Stimulated activated memory B cell treated with anti-CD40 and anti-IgM and Interleukin-4, amounts not matched to agents 10 μg/mL and 1 μg/mL and 100 μg/mL, for 72 hours (primary cell): Measurements from ENCODE around the gene BTBD19.
A peak's percentile ranks its signal among the peaks of the same experiment; 100 is the strongest.
"Not testable (repeated sequence)": the region's sequence is repeated elsewhere in the genome, so short reads cannot be mapped to it uniquely, and the experiment has no call there.

Source experiments
- ATAC-seq: fragments of 150-1000 bp; cut with Tn5 transposase; 2 replicates; pipeline ENCODE4 v1.10.0; 2021
- H3K27ac Mint-ChIP-seq: one replicate; pipeline ENCODE4 v1.8.0; 2022; ENCODE audit warnings: mild to moderate bottlenecking, mixed read lengths
- H3K27me3 Mint-ChIP-seq: one replicate; pipeline ENCODE4 v1.8.0; 2022; ENCODE audit warnings: mixed read lengths
- H3K36me3 Mint-ChIP-seq: one replicate; pipeline ENCODE4 v1.8.0; 2022; ENCODE audit warnings: mixed read lengths
- H3K4me1 Mint-ChIP-seq: one replicate; pipeline ENCODE4 v1.8.0; 2022; ENCODE audit warnings: mixed read lengths
- H3K4me3 Mint-ChIP-seq: one replicate; pipeline ENCODE4 v1.8.0; 2022; ENCODE audit warnings: mild to moderate bottlenecking, moderate library complexity, mixed read lengths
- H3K9me3 Mint-ChIP-seq: one replicate; pipeline ENCODE4 v1.8.0; 2022; ENCODE audit warnings: mixed read lengths

BTBD19 gene

DNA sequence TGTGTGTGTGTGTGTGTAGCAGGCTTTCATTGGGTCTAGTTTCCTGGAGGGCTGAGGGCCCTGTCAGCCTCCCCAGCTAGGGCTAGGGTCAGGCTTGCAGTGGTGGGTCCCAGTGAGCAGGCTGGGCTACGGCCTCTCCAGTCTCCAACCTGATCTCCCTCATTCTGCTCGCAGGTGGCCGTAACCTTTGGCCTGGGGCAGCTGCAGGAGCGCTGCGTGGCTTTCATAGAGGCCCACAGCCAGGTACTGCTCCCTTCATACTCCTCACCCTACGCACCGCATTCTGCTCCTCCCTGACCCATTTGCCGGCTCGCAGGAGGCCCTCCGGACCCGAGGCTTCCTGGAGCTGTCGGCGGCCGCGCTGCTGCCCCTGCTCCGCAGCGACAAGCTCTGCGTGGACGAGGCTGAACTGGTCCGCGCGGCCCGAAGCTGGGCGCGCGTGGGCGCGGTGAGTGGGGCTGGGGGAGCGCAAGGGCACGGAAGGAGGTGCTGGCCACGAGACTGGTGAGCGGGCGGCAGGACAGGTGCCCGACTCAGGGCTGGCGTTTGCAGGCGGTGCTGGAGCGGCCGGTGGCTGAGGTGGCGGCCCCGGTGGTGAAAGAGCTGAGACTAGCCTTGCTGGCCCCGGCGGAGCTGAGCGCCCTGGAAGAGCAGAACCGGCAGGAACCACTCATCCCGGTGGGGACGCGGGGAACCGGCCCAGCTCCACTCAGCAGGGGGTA, 4.7 kb downstream of the BTBD19 start:
- Mint-ChIP-seq H3K9me3 (no peaks in the 10 kb centered on the region), H3K4me3 (peak overlapping the region; percentile 88), H3K36me3 (peaks cover 15% of the 10 kb centered on the region)

DNA sequence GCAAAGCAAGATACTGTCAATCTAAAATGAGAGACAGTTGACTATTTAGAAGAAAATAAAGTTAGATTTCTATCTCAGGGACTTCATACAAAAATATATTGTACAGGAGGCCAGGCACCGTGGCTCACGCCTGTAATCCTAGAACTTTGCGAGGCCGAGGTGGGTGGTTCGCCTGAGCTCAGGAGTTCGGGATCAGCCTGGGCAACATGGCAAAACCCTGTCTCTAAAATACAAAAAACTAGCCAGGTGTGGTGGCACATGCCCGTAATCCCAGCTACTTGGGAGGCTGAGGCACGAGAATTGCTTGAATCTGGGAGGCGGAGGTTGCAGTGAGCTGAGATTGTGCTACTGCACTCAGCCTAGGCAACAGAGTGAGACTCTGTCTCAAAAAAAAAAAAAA, 7.6 kb downstream of the BTBD19 start:
- H3K4me1 Mint-ChIP-seq, result peaks cover 62% of the 10 kb centered on the region
- H3K27ac Mint-ChIP-seq, ATAC-seq, H3K27me3 Mint-ChIP-seq, H3K4me3 Mint-ChIP-seq, H3K9me3 Mint-ChIP-seq: not testable (repeated sequence)
- peaks cover 15% of the 10 kb centered on the region for H3K36me3 Mint-ChIP-seq

More for the DNA sequence above, 4.7 kb downstream of the BTBD19 start:
- peak overlapping the region; percentile 96 for H3K27ac Mint-ChIP-seq
- no peak for ATAC-seq
- no peaks in the 10 kb centered on the region for H3K27me3 Mint-ChIP-seq
- peaks cover 67% of the 10 kb centered on the region for H3K4me1 Mint-ChIP-seq

DNA sequence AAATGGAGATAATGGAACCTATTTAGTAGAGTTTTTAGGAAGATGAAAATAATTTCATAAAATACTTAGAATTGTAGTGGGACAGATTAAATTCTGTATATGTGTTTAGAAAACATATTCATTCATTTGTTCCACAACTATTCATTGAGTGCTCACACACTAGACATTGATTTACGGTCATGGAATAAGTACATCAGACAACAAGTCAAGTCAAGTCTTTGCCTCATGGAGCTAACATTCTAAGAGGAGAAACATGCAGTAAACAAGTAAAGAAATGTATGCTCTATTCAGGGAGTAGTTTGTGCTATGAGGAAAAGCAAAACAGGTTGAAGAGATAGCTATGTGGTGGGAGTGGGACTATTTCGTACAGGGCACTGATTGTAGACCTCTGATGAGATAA, 9.0 kb downstream of the BTBD19 start:
- H3K27ac Mint-ChIP-seq, result peak overlapping the region; percentile 100
- no peaks in the 10 kb centered on the region for H3K27me3 Mint-ChIP-seq
- no peak overlapping the region for H3K4me3 Mint-ChIP-seq

DNA sequence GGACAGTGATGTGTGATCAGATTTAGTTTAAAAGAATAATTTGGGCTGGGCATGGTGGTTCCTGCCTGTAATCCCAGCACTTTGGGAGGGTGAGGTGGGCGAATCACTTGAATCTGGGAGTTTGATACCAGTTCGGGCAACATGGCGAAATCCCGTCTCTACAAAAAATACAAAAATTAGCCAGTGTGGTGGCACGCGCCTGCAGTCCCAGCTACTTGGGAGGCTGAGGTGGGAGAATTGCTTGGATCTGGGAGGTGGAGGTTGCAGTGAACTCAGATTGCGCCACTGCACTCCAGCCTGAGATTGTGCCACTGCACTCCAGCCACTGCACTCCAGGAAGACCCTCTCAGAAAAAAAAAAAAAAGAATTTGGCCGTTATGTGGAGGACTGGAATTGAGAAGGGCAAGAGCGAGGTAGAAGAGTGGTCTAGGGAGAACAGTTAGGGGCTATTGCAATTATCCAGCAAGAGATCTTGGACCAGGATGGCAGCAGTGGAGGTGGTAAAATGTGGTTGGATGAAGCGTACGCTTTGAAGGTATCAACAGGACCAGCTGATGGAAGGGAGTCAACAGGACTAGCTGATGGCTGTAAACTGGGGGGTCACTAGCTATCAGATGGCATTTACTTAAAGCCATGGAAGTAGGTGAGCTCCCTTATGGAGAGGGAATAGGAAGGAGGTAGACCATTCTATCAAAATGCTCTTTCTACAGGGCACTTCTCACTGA, 9.6 kb downstream of the BTBD19 start:
- Mint-ChIP-seq H3K4me3 (peak overlapping the region; percentile 4), H3K36me3 (peaks cover 15% of the 10 kb centered on the region), H3K27ac (peak overlapping the region; percentile 100), H3K27me3 (no peaks in the 10 kb centered on the region), H3K4me1 (peaks cover 47% of the 10 kb centered on the region), H3K9me3 (no peaks in the 10 kb centered on the region)
- ATAC-seq, result no peak

More for the DNA sequence above, 9.0 kb downstream of the BTBD19 start:
- peaks cover 15% of the 10 kb centered on the region for H3K36me3 Mint-ChIP-seq
- ATAC-seq, result no peak
- peaks cover 50% of the 10 kb centered on the region for H3K4me1 Mint-ChIP-seq
- H3K9me3 Mint-ChIP-seq, result no peaks in the 10 kb centered on the region

DNA sequence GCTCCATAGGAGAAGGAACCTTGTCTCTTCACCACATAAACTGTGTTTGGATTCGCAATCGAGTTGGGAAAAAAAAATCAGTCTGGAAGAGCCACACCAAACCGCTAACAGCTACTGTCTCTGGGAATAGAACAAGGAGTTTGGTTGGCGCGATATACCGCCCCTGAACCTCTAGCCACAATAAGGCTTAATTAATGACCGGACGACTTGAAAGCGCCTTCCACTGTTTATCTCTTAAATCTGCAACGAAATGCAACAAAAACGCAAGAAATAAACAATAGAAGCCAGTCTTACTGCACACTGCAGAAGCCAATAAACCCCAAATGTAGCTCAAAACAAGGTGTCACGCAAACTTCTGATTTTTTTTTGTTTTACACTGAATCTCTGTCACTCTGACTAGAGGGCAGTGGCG, 10.9 kb downstream of the BTBD19 start:
- H3K27me3 Mint-ChIP-seq, result no peaks in the 10 kb centered on the region
- H3K9me3 Mint-ChIP-seq, result no peaks in the 10 kb centered on the region
- peak overlapping the region; percentile 100 for H3K27ac Mint-ChIP-seq
- peaks cover 40% of the 10 kb centered on the region for H3K4me1 Mint-ChIP-seq
- H3K36me3 Mint-ChIP-seq, result peaks cover 10% of the 10 kb centered on the region
- H3K4me3 Mint-ChIP-seq, result peak overlapping the region; percentile 86
- ATAC-seq, result no peak

DNA sequence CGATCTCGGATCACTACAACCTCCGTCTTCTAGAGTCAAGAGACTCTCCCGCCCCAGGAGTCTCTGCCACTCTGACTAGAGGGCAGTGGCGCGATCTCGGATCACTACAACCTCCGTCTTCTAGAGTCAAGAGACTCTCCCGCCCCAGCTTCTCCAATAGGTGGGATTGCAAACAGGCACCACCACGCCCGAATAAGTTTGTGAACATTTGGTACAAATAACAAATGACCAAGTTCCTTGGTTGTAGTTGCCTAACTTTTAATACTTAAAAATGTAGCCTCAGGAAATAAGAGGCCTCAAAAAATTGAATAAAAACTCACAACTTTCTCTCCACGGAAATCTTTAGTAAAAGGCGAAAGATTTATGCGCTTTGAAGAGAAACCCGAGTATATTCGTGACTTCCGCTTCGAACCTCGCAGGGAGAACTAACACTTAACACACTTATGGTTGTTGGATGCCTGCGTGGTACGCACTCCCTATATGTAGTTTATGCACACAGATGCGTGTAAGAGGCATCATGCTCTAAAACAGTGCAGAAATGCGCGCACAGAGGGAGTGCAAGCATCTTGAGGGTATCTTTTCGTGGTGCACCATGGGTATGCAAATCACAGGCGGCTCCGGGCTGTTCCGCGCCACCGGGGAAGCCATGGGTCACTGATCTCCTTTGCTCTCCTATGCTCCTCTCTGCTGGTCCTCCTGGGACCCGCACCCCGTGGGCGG, 11.4 kb downstream of the BTBD19 start:
- no peaks in the 10 kb centered on the region for H3K9me3 Mint-ChIP-seq
- H3K36me3 Mint-ChIP-seq, result peaks cover 7% of the 10 kb centered on the region
- H3K27me3 Mint-ChIP-seq, result no peaks in the 10 kb centered on the region
- H3K4me3 Mint-ChIP-seq, result peak overlapping the region; percentile 86
- peak overlapping the region; percentile 100 for H3K27ac Mint-ChIP-seq
- peaks cover 35% of the 10 kb centered on the region for H3K4me1 Mint-ChIP-seq
- ATAC-seq, result peak; percentile 95

DNA sequence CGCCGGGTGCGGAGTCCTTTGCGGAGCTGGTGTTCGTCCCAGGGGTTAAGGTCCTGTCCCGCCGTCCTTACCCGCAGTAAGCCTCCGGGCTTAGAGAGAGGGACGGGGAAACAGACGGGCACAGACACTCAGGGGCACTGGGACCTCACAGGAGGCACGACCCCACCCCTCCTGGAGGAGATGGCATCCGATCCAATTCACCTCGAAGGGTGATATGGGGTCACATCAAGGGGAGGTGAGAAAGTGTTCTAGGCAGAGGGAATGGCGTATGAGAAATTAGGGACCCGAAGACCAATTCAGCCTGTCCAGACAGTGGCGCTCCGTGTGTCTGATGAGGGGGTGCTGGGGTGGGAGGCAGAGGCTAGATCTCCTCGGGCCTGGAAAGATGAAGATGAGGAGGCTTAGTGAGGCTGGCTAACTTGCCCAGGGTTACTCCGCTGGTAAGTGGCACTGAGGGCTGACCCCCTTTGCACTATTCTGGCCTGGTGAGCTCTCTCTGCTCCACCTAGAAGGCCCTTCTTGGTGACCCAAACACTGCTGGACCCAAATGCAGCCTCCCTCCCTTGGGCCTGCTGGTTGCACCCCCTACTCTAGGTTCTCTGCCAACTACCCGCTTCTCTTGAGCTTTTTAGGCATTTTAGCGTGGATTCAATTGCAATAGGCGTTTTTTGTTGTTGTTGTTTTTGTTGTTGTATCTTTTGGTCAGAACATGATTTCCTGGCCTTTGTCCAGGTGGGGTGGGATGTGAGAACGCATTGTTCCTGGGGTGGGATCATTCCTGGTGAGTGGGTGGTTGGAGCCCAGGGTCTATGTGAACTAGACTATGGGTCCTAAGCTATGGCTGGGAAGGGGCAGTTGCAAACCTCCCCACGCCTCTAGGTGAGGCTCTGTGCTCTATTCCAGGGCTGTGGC, 12.3 kb downstream of the BTBD19 start:
- H3K27ac Mint-ChIP-seq, result peak overlapping the region; percentile 100
- peak overlapping the region; percentile 86 for H3K4me3 Mint-ChIP-seq
- H3K9me3 Mint-ChIP-seq, result no peaks in the 10 kb centered on the region
- no peak for ATAC-seq
- H3K36me3 Mint-ChIP-seq, result no peaks in the 10 kb centered on the region
- no peaks in the 10 kb centered on the region for H3K27me3 Mint-ChIP-seq
- peaks cover 28% of the 10 kb centered on the region for H3K4me1 Mint-ChIP-seq

DNA sequence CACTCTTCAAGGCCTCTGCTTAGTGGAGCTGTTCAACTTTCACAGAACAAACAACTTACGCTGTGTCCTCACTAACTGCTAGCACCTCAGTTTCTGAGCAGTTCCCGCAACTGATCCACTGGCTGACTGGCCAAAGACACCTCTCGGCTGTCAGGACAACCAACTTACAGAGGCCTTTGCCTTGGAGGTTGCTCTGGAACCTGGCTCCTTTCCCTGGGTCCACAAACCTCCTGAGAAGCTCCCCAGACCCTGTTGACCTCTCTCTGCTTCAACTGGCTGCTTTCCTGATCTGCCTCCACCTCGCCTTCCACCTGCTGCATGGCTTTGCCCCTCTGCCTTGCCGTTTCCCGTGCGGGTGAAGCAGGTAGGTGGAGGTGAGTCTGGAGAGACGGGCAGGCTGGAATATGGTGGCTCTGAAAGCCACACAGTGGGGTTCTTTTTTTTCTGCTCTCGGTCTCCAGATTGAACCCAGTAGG, 13.0 kb downstream of the BTBD19 start:
- Mint-ChIP-seq H3K4me3 (no peak overlapping the region), H3K27ac (peak overlapping the region; percentile 100), H3K4me1 (peaks cover 28% of the 10 kb centered on the region), H3K27me3 (no peaks in the 10 kb centered on the region), H3K9me3 (no peaks in the 10 kb centered on the region), H3K36me3 (no peaks in the 10 kb centered on the region)
- no peak for ATAC-seq

DNA sequence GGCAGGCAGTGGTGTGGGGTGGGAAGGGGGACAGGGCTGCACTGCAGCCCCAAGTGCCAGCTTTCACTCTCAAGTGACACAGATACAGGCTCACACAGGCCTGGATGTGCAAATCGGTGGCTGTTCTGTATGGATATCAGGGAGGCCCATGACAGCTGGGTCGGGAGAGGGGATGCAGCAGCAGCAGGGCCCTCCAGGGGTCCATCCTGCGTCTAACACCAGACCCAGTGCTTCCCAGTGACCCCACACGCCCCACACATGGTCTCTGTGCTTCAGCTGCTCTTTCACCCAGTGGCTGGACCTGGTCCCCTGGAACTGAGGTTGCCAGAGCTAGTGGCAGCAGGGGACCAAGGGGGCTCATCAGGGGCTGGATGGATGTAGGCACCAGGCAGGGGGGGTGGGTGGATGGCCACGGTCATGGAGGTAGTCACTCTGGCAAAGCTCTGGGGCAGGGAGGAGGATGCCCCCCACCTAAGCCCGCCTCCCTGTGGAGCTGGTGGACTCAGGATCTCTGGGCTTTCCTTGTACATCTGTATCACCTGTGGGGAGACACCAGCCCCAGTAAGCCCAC, 13.9 kb downstream of the BTBD19 start:
- no peak overlapping the region for H3K4me3 Mint-ChIP-seq
- no peaks in the 10 kb centered on the region for H3K27me3 Mint-ChIP-seq
- no peaks in the 10 kb centered on the region for H3K36me3 Mint-ChIP-seq
- H3K27ac Mint-ChIP-seq, result peak overlapping the region; percentile 22
- peaks cover 28% of the 10 kb centered on the region for H3K4me1 Mint-ChIP-seq
- no peak for ATAC-seq
- no peaks in the 10 kb centered on the region for H3K9me3 Mint-ChIP-seq

DNA sequence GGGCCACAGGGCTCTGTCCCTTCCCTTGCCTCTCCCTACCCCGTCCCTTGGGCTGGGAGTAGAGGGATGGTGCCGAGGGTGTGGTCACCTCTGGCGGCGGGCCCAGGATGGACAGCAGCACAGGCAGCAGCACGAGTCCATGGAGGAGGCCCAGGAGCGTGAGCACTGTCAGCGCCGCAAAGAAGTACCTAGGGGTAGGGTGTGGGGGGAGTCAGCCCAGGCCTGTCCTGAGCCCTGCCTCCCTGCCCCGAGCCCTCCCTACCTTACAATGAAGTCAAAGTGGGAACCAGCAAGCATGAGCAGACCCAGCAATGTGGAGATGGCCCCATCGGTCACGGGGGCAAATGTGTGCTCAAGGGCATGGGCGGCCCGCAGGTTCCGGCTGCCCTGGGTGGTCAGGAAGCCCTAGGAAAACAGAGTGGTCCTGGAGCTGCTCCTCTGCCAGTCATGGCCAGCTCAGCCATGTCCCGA, 14.7 kb downstream of the BTBD19 start:
- Mint-ChIP-seq H3K36me3 (no peaks in the 10 kb centered on the region), H3K4me1 (peaks cover 26% of the 10 kb centered on the region), H3K27ac (peak overlapping the region; percentile 22), H3K27me3 (no peaks in the 10 kb centered on the region), H3K9me3 (no peaks in the 10 kb centered on the region), H3K4me3 (no peak overlapping the region)
- no peak for ATAC-seq

DNA sequence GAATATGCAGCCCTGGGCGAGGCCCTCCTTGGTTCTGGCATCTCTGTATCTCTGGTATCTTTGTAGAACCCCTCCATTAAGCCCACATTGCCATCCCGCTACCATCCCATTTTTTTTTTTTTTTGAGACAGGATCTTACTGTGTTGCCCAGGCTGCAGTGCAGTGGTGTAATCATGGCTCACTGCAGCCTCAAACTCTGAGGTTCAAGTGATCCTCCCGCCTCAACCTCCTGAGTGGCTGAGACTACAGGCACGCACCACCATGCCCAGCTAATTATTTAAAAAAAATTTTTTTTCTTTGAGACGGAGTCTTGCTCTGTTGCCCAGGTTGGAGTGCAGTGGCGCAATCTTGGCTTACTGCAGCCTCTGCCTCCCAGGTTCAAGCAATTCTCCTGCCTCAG, 16.1 kb downstream of the BTBD19 start:
- H3K27me3 Mint-ChIP-seq, H3K9me3 Mint-ChIP-seq, H3K4me3 Mint-ChIP-seq, ATAC-seq, H3K36me3 Mint-ChIP-seq, H3K27ac Mint-ChIP-seq: not testable (repeated sequence)
- H3K4me1 Mint-ChIP-seq, result peaks cover 12% of the 10 kb centered on the region

DNA sequence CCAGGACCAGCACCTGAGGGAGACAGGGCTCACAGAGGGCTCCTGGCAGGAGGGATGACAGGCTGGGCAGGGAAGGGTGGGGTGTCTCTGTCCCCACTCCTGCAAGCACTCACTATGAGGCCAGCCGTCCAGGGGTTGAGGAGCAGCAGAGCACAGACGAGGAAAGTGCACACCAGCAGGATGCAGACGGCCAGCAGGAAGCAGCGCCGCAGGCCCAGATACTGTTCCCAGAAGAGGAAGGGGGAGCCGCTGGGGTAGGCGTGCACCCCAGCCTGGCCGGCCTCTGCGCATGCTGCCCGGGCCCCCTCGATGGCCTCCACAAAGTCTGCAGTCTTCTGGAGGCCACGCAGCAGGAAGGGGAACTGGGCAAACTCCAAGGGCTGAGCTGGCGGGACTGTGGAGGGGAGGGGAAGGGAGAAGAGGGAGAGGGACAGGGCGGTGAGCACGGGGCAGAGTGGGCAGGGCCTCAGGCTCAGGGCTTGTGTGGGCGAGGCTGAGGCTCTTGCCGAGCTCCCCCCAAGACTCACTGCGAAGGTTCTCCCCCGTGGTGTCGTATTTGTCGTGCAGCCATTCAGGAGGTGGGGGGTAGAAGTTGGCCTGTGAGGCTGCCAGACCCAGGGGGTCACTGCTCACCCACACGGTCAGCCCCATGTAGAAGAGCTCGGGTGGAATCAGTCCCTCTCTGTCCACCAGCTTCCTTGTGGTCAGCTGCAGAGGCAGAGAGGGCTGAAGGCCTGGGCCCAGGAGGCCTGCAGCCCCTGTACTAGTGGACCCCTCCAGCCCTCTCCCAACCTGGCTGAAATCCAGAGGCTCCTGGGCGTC, 18.3 kb downstream of the BTBD19 start:
- ATAC-seq, result no peak
- Mint-ChIP-seq H3K27me3 (no peaks in the 10 kb centered on the region), H3K4me3 (no peak overlapping the region), H3K9me3 (no peaks in the 10 kb centered on the region), H3K36me3 (no peaks in the 10 kb centered on the region), H3K27ac (no peak overlapping the region), H3K4me1 (no peaks in the 10 kb centered on the region)

DNA sequence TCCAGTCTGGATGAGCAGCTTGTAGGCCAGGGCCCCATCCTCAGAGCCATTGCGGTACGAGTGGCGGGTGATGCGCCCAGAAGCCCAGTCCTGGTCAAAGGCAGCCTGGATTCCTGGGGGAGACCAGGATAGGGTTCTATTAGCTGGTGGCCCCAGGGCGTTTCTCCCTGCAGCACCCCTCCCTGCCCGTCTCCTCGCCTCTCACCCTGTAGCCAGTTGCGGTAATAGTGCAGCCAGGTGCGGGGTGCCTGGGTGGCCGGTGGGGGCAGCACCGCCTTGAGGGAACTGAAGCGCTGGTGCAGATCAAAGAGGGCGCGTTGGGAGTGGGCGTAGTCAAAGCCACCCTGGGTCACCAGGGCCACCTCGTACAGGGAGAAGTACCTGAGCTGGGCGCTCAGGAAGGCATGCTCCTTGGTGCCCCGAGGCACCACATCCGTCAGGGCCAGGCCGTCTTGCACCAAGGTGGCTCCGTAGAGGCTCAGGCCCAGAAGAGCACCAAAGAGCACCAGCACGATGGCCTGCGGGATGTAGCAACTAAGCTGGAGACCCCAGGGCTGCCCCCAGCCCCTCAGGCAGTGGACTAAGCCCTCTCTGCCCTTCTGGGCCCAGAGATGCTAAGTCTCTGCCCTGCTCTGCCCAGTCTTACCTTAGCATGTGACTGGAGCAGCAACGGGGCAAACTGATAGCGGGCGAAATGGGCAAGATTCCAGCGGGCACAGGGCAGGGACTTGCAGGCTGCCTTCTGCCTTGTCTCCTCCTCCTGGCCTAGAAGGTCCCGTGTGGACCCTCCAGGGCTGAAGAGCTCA, 19.1 kb downstream of the BTBD19 start:
- Mint-ChIP-seq H3K27ac (no peak overlapping the region), H3K4me1 (no peaks in the 10 kb centered on the region), H3K4me3 (no peak overlapping the region), H3K27me3 (no peaks in the 10 kb centered on the region), H3K9me3 (no peaks in the 10 kb centered on the region), H3K36me3 (no peaks in the 10 kb centered on the region)
- ATAC-seq, result no peak
